GM04504 (cell line): ENCODE measurements around the gene CCDC182.

Experiments used
- DNase-seq: peaks from one replicate; pipeline ENCODE4 v3.0.0-alpha.2; 2012; ENCODE audit warnings: low read depth

Gene CCDC182

GRCh38 chr17:57745242-57745641 lies at the start of gene CCDC182:
TSS of gene CCDC182 (minus strand) at chr17:57745299. CDS start at chr17:57745272, 27 bp downstream.
- DNase-seq: no peak

DNA sequence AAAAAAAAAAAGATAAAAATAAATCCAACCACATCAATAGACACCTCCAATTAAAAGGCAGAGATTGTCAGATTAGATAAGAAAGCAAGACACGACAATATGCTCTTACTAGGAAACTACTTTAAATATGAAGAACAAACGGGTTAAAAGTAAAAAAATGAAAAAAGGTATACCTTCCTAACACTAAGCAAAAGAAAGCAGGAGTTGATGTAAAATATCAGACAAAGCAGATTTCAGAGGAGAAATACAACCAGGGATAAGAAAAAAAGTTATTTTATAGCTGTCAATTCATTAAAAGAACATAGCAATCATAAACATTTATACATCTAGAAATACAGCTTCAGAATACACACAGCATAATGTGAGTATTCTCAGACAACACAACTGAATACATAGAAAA lies 49.7 kb upstream of the CCDC182 start:
- no peak for DNase-seq

- DNase-seq: no peak
Measured at GRCh38 chr17:57788725-57789124, 43.6 kb upstream of the CCDC182 start.

DNA sequence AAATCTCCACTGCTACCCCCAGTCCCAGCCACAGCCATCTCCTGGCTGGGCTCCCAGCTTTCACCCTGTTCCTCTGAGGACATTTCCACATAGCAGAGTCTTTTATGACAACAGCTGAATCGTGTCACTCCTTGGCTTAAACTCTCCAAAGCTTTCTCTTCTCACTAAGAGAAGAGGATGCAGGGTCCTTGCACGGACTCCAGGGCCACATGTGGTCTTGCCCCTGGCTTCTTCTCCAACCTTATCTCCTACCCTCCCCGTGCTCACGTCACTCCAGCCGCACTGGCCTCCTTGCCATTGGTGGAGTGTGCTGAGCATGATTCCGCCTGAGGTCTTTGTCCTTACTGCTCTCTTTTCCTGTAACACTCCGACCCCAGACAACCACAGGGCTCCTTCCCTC lies 39.9 kb upstream of the CCDC182 start:
- no peak for DNase-seq

GRCh38 chr17:57784226-57784895 lies 39.3 kb upstream of the CCDC182 start:
- DNase-seq: no peak

- no peak for DNase-seq
Measured at GRCh38 chr17:57783338-57783742, 38.2 kb upstream of the CCDC182 start.

GRCh38 chr17:57782647-57783337 lies 37.7 kb upstream of the CCDC182 start:
- no peak for DNase-seq

DNA sequence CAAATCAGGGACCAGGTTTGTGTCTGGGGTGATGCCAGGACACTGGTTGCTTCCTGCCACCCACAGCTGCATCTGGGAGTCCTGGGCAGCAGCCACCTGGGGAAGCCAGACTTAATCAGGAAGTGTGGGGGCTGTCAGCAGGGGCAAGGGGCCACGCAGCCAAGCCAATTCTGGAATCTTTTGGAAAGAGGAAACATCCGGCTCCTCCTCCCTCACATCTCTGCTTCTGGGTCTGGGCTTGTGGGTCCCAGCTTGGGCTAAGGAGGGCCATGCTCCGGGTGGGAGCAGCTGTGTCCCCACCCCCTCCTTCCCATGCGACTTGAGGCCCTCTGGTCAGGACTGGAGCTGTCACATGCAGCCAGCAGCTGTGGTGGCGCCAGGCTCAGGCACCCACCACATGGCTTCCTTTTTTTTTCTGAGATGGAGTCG lies 37.0 kb upstream of the CCDC182 start:
- no peak for DNase-seq

- no peak for DNase-seq
Measured at GRCh38 chr17:57781386-57782061, 36.4 kb upstream of the CCDC182 start.

DNA sequence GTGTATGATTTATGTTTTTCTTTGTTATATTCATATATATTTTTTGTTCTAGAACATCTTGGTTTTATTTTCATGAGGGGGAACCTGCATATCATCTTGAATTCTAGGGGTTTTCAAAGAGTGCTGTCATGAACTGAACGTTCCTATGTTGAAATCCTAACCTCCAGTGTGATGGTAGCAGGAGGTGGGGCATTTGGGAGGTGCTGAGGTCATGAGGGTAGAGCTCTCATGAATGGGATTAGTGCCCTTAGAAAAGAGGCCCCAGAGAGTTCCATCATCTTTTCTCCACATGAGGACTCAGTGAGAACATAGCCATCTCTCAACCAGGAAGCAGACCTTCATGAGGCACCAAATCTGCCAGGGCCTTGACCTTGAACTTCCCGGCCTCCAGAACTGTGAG lies 34.6 kb upstream of the CCDC182 start:
- DNase-seq: no peak

DNA sequence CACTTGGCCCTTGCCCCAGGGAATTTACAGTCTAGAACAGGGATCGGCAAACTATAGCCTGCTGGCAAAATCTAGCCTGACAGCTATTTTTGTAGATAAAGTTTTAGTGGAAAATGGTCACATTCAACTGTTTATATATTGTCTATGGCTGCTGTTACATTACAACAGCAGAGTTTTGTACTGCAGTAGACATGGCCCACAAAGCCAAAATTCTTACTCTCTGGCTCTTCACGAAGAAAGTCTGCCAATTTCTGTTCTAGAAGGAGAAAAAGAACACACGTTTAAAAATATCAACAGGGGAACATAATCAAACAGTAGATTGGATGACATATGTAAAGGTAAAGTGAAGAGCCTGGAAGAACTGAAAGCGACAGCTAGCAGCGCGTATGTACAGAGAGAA lies 33.2 kb upstream of the CCDC182 start:
- no peak for DNase-seq

- DNase-seq: no peak
Measured at GRCh38 chr17:57776366-57776765, 31.3 kb upstream of the CCDC182 start.

DNA sequence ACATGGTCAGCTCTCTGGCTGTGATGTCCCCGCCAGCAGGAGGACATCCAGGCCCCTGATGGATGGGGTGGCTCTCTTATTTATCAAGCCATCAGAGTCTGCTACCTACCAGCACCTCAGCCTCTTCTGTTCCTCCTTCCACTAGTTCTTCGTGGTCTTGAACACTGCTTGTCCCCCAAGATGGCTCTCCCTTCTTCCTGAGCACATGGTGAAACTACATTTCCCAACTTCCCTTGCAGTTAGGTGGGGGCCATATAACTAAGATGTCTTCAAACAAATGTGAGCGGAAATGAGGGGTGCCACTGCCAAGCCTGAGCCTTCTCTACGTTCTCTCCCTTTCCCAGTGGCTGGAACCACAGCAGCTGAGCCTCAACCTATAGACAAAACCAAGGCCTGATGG lies 29.8 kb upstream of the CCDC182 start:
- no peak for DNase-seq

DNA sequence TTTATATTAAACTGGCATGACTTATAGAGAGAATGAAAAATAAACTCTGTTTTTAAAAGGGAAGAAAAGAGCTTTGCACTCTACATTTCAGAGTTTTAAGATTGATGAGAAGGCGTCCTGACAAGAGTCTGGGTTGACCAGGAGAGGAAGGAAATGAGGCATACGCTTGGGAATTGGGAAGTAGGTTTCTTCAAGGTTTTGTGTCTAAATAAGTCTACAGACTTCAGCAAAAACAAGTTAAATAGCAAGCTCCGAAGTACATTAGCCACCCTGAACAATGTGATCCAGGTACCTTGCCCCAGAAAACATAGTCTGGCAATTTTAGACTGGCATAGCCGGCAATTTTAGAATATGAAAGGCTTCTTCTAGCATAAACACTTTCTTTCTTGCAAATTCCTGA lies 28.5 kb upstream of the CCDC182 start:
- no peak for DNase-seq

- DNase-seq: no peak
Measured at GRCh38 chr17:57772774-57773173, 27.7 kb upstream of the CCDC182 start.

GRCh38 chr17:57767561-57767960 lies 22.5 kb upstream of the CCDC182 start:
- no peak for DNase-seq

DNA sequence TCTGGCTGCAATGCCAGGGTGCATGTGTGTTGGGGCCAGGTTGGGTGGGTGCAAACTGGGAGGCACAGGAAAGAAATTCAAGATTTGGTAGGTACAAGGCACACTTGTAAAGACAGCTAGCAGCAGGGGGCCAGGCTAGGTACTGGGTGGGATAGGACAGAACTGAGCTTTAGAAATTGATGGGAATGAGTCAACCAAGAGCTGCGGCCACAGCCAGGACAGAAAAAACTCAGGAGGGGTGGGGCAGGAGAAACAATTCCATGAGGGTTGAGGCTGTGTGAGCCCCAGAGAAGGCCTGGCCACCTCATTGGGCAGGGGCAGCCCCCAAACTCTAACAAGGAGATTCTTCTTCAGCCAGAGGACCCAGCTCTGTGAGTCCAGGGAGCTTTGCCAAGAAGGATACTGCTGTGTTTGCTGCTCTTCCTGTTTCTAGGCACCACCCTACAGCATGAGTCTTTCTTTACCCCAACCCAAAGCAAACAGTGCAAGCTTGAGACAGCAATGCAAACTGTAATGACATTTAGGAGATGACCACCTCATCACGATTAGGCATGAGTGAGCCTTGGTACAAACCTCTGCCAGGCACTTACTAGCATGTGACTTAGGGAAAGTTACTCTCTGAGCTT lies 21.3 kb upstream of the CCDC182 start:
- DNase-seq: no peak

DNA sequence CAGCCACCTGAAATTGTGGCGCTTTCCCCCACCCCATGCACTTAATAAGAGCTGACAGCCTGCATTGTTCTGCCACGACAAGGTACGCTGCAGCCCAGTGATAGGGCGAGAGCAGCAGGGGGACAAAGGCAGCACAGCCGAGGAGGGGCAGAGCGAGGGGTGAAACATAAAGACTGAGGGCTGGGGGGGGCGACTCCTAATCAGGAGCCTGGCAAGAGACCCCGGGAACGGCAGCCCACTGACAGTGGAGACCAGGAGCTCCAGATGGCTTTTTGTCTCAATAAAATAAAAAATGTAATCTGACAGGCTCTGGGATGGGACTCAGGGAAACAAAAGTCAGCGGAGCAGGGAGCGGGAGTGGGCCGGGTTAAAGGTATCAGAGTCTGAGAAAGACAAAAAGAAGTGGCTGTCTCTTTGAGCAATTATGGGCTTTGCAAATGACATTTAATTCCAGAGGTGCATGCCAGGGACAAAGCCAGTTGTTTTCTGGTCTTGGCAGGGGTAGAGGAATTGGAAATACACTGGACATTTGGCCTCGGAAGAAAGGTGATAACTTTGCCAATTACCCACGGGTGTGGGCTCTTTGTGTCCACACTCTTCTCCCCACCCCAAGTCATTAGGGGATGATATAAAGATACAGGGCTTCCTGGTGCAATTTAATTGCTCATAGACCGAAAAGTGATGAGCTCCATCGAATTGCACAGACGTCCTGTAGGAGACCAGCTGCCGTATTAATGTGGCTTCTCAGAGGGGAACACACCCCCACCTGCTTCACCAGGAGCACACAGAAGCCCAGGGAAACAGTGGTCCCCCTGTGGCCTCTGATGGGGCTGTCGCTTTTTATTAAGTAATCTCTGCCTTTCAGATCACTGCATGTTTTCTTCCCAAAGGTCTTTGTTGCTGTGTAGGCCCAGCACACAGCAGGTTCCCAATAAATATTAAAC lies 17.6 kb upstream of the CCDC182 start:
- no peak for DNase-seq

DNA sequence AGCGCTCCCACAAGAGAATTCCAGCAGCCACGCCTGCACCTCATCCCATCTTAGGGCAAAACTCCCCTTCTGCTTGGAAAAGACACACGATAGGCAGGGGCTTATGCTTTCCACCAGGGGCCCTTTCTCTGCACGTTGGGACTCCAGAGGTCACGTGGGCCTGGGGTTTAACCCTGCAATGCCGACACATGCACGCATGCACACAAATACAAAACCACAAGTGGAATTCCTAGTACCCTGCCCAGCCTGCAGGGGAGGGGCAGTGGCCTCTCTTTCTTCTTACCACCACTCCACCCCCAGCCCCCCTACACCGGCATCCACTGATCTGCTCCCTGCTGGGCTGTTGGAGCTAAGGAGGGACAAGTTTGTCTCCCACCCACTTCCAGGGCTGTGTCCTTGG lies 16.8 kb upstream of the CCDC182 start:
- DNase-seq: no peak

DNA sequence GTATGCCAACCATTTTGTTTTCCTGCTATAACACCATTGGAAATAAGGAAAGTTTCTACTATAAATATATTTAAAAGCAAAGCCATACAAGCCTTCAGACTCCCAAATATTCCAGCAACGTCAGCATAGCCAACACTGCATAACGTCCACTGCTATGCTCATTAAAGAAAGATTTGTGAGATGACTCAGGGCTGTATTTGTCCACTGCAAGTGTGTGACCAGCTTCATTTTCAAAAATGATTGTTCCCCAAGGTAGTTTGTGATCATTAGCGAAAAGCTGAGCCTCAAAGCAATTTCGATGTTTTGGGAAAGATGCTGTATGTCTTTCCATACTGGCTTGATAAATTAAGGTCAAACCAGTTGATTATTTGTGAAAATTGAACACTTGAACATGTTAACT lies 14.9 kb upstream of the CCDC182 start:
- no peak for DNase-seq

DNA sequence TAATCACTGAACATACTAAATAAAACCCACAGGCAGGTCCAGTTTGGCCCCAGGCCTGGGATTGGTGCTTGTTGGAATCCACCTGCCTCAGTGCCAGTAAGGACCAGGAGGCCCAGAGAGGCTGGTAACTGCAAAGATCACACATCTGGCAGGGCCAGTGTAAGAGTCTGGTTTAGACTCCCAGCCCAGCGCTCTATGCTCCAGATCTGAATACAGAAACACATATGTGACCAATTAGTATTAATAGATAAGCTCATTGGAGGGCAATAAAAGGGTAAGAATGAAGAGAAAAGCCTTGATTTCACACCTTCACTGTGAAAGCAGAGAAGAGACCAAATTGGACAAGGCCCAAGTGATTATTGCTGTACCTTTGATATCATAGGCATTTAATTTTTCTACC lies 13.6 kb upstream of the CCDC182 start:
- no peak for DNase-seq

GRCh38 chr17:57757735-57758134 lies 12.6 kb upstream of the CCDC182 start:
- DNase-seq: no peak
